Measurements from ENCODE around the gene PPP1R36.
"Not testable (repeated sequence)": the region's sequence is repeated elsewhere in the genome, so short reads cannot be mapped to it uniquely, and the experiment has no call there.

PPP1R36 gene

GRCh38 chr14:64554556-64554955 lies 4.8 kb downstream of the PPP1R36 start:
- Histone ChIP-seq H3K4me3 (no peak overlapping the region), H3K36me3 (no peaks in the 10 kb centered on the region), H3K4me1 (peaks cover 0 to 6% (median 3%) of the 10 kb centered on the region in 4 donors), H3K9me3 (no peaks in the 10 kb centered on the region), H3K27me3 (no peaks in the 10 kb centered on the region), H3K27ac (no peak overlapping the region)
- no peak for TF ChIP-seq CTCF (IDR thresholded peaks at IDR 0.05)
- intact Hi-C loops (cut with DNase I; ENCODE audit: low total_unique reads), result no loop called here
- no peak for DNase-seq

GRCh38 chr14:64556526-64556925 lies 6.8 kb downstream of the PPP1R36 start:
- DNase-seq, result no peak
- Histone ChIP-seq H3K4me1 (no peaks in the 10 kb centered on the region), H3K9me3 (no peaks in the 10 kb centered on the region), H3K27ac (no peak overlapping the region), H3K36me3 (no peaks in the 10 kb centered on the region), H3K27me3 (no peaks in the 10 kb centered on the region), H3K4me3 (no peak overlapping the region)
- intact Hi-C loops (cut with DNase I; ENCODE audit: low total_unique reads), result no loop called here
- TF ChIP-seq CTCF (IDR thresholded peaks at IDR 0.05), result no peak

GRCh38 chr14:64558216-64558615 lies 8.5 kb downstream of the PPP1R36 start:
- H3K36me3 ChIP-seq; H3K27ac ChIP-seq; H3K4me1 ChIP-seq; DNase-seq; H3K4me3 ChIP-seq; intact Hi-C loops (cut with DNase I; ENCODE audit: low total_unique reads); H3K9me3 ChIP-seq; H3K27me3 ChIP-seq: not testable (repeated sequence)

GRCh38 chr14:64561631-64562030 lies 11.9 kb downstream of the PPP1R36 start:
- no peak for TF ChIP-seq CTCF (IDR thresholded peaks at IDR 0.05)
- H3K27ac ChIP-seq, result no peak overlapping the region
- H3K27me3 ChIP-seq, result no peaks in the 10 kb centered on the region
- DNase-seq, result no peak
- H3K4me1 ChIP-seq, result peaks cover 0 to 10% (median 5%) of the 10 kb centered on the region in 4 donors
- H3K36me3 ChIP-seq, result no peaks in the 10 kb centered on the region
- no peak overlapping the region for H3K4me3 ChIP-seq
- H3K9me3 ChIP-seq, result no peaks in the 10 kb centered on the region
- intact Hi-C loops (cut with DNase I; ENCODE audit: low total_unique reads), result no loop called here

- no peak overlapping the region for H3K27ac ChIP-seq
- no peak for DNase-seq
- no peak for TF ChIP-seq CTCF (IDR thresholded peaks at IDR 0.05)
- no peaks in the 10 kb centered on the region for H3K36me3 ChIP-seq
- H3K27me3 ChIP-seq, result no peaks in the 10 kb centered on the region
- no peak overlapping the region for H3K4me3 ChIP-seq
- peaks cover 0 to 18% (median 13%) of the 10 kb centered on the region in 4 donors for H3K4me1 ChIP-seq
- H3K9me3 ChIP-seq, result no peaks in the 10 kb centered on the region
- intact Hi-C loops (cut with DNase I; ENCODE audit: low total_unique reads), result no loop called here
These were observed 12.7 kb downstream of the PPP1R36 start for GRCh38 chr14:64562436-64562835.

- Histone ChIP-seq H3K27me3 (no peaks in the 10 kb centered on the region), H3K4me1 (peaks cover under 1 to 28% (median 25%) of the 10 kb centered on the region in 4 donors), H3K27ac (no peak overlapping the region), H3K36me3 (no peaks in the 10 kb centered on the region), H3K4me3 (no peak overlapping the region), H3K9me3 (no peaks in the 10 kb centered on the region)
- TF ChIP-seq CTCF (IDR thresholded peaks at IDR 0.05), result no peak
- DNase-seq, result no peak
- intact Hi-C loops (cut with DNase I; ENCODE audit: low total_unique reads), result no loop called here
These were observed 13.9 kb downstream of the PPP1R36 start for GRCh38 chr14:64563696-64564095.

Data from tibial artery (tissue), 4 donors.